Activated T-helper 2 cell treated with anti-CD3 and anti-CD28 coated beads, Interferon-gamma antibody, Interleukin-2, Interleukin-4, amounts not matched to agents 10 μg/mL and 5 μg/mL and 100 μg/mL, durations not matched to agents 14 hours and 24 hours and 36 hours (primary cell): ENCODE data around the gene FBXO24. TPM values are rescaled to one million over a fixed set of nuclear protein-coding genes. Genes with fewer than 3 reads are reported as not detected.
A peak's percentile ranks its signal among the peaks of the same experiment; 100 is the strongest.

Experiments
- DNase-seq: peaks from one replicate; pipeline ENCODE4 v3.0.0; 2021; ENCODE audit warnings: low spot score
- H3K27ac Mint-ChIP-seq: one replicate; pipeline ENCODE4 v1.8.0; 2021; ENCODE audit warnings: mixed read lengths
- H3K27me3 Mint-ChIP-seq: one replicate; pipeline ENCODE4 v1.8.0; 2021; ENCODE audit warnings: low read depth, mixed read lengths
- H3K36me3 Mint-ChIP-seq: one replicate; pipeline ENCODE4 v1.8.0; 2021; ENCODE audit warnings: low read depth, mixed read lengths
- H3K4me1 Mint-ChIP-seq: one replicate; pipeline ENCODE4 v1.8.0; 2021; ENCODE audit warnings: low read depth, mixed read lengths
- H3K4me3 Mint-ChIP-seq: one replicate; pipeline ENCODE4 v1.8.0; 2021; ENCODE audit warnings: low read depth, mild to moderate bottlenecking, moderate library complexity, mixed read lengths
- H3K9me3 Mint-ChIP-seq: one replicate; pipeline ENCODE4 v1.8.0; 2021; ENCODE audit warnings: mixed read lengths
- intact Hi-C: fragments of 100-400 bp; cut with micrococcal nuclease; formaldehyde crosslinking; loops from one replicate; pipeline ENCODE4 v1.15.1; 2023
- total RNA-seq: library from RNA; stranded (reverse); gene quantifications from 2 replicates; pipeline ENCODE4 v1.2.3, GENCODE V29; 2022

FBXO24 gene
- total RNA-seq, 1 donor from 2014 or later, result 0.91 TPM

DNA sequence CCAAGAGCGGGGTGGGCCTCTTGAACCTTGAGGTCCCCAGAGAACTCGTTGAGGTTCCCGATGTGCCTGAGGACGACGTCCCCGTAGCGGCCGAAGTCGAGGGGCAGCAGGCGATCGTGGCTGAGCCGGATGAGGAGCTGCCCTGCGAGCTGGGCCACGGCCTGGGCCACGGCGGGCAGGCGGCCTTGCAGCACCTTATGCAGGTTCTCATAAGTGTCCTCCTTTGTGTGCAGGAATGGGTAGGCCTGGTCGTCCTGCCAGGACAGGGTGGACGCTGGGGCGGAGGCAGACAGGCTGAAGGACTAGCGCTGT, 41.1 kb downstream of the FBXO24 start:
- no peaks in the 10 kb centered on the region for H3K27me3 Mint-ChIP-seq
- peak overlapping the region; percentile 42 for H3K27ac Mint-ChIP-seq
- peaks cover 36% of the 10 kb centered on the region for H3K4me1 Mint-ChIP-seq
- peak overlapping the region; percentile 74 for H3K4me3 Mint-ChIP-seq
- intact Hi-C loops, result loop anchor here (2.0 kb wide), 1 partner anchor 14 kb away; the partner anchor contains the start of gene MOSPD3
- no peak for DNase-seq
- no peaks in the 10 kb centered on the region for H3K9me3 Mint-ChIP-seq
- H3K36me3 Mint-ChIP-seq, result peaks cover 3% of the 10 kb centered on the region

DNA sequence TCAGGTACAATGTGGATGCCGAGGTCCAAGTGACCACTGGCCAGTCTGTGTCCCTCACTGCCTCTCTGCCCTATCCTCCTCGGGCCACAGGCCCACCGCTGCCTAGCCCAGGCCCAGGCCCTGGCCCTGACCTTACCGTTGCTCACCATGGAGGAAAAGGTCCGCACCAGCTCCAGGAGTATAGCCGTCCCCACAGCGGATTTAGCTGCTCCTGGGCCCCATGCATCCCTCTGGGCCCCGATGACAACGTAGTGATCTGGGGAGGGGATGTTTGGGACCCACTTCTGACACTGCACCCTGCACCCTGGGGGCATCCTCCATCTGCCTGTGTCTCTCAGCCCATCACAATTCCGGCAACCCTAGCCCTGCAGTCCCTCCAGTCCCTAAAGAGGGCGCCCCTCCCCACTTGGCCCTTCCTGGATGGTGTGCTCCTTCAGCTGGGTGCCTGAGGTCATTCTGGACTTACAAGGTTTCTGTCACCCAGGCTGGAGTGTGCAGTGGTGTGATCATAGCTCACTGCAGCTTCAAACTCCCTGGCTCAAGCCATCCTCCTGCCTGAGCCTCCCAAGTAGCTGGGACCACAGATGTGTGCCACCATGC, 43.1 kb downstream of the FBXO24 start:
- DNase-seq, result no peak
- Mint-ChIP-seq H3K4me3 (no peak overlapping the region), H3K27me3 (no peaks in the 10 kb centered on the region), H3K4me1 (peaks cover 39% of the 10 kb centered on the region), H3K9me3 (no peaks in the 10 kb centered on the region), H3K27ac (peak overlapping the region; percentile 22), H3K36me3 (peaks cover 10% of the 10 kb centered on the region)
- intact Hi-C loops, result no loop called here

DNA sequence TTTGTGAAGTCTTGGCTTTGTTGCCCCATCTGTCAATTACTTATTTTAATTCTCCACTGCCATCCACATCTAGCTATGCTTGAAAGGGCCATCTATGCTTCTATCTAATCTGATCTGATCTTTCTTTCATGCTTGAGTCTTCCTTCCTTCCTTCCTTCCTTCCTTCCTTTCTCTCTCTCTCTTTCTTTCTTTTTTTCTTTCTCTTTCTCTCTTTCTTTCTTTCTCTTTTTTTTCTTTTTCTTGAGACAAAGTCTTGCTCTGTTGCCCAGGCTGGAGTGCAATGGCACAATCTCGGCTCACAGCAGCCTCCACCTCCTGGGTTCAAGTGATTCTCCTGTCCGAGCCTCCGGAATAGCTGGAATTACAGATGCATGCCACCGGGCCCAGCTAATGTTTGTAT, 43.9 kb downstream of the FBXO24 start:
- no peaks in the 10 kb centered on the region for H3K27me3 Mint-ChIP-seq
- H3K27ac Mint-ChIP-seq, result peak overlapping the region; percentile 5
- no peak overlapping the region for H3K4me3 Mint-ChIP-seq
- no peaks in the 10 kb centered on the region for H3K9me3 Mint-ChIP-seq
- intact Hi-C loops, result no loop called here
- peaks cover 10% of the 10 kb centered on the region for H3K36me3 Mint-ChIP-seq
- H3K4me1 Mint-ChIP-seq, result peaks cover 37% of the 10 kb centered on the region
- no peak for DNase-seq

- peak; percentile 61 for DNase-seq
- H3K27me3 Mint-ChIP-seq, result no peaks in the 10 kb centered on the region
- intact Hi-C loops, result loop anchor here (1.0 kb wide), 2 partner anchors 40 to 73 kb away; partner anchors contain the start of genes GNB2 and POP7
- H3K4me1 Mint-ChIP-seq, result peaks cover 28% of the 10 kb centered on the region
- peak overlapping the region; percentile 95 for H3K27ac Mint-ChIP-seq
- peaks cover 10% of the 10 kb centered on the region for H3K36me3 Mint-ChIP-seq
- H3K9me3 Mint-ChIP-seq, result no peaks in the 10 kb centered on the region
- peak overlapping the region; percentile 89 for H3K4me3 Mint-ChIP-seq
Measured at GRCh38 chr7:100632951-100633717, 47.0 kb downstream of the FBXO24 start.

DNA sequence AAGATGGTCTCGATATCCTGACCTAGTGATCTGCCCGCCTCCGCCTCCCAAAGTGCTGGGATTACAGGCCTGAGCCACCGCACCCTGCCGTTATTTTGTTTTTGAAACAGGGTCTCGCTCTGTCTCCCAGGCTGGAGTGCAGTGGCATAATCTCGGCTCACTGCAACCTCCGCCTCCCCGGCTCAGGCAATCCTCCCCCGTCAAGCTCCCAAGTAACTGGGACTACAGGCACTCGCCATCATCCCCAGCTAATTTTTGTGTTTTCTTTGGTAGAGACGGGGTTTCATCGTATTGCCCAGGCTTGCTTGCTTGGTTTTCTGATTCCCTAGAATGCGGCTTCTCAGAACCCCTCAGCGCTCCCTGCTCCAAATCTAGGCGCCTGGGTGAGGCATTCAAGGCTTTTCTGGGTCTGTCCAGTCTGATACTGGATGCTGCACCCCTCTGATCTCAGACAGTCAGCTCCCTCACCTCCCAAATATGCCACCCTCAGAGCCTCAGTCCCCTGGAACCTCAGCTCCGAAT, 53.9 kb downstream of the FBXO24 start:
- no peaks in the 10 kb centered on the region for H3K36me3 Mint-ChIP-seq
- no peak overlapping the region for H3K27ac Mint-ChIP-seq
- intact Hi-C loops, result no loop called here
- no peak for DNase-seq
- H3K9me3 Mint-ChIP-seq, result no peaks in the 10 kb centered on the region
- H3K27me3 Mint-ChIP-seq, result peaks cover under 1% of the 10 kb centered on the region
- no peak overlapping the region for H3K4me3 Mint-ChIP-seq
- peaks cover 1% of the 10 kb centered on the region for H3K4me1 Mint-ChIP-seq

DNA sequence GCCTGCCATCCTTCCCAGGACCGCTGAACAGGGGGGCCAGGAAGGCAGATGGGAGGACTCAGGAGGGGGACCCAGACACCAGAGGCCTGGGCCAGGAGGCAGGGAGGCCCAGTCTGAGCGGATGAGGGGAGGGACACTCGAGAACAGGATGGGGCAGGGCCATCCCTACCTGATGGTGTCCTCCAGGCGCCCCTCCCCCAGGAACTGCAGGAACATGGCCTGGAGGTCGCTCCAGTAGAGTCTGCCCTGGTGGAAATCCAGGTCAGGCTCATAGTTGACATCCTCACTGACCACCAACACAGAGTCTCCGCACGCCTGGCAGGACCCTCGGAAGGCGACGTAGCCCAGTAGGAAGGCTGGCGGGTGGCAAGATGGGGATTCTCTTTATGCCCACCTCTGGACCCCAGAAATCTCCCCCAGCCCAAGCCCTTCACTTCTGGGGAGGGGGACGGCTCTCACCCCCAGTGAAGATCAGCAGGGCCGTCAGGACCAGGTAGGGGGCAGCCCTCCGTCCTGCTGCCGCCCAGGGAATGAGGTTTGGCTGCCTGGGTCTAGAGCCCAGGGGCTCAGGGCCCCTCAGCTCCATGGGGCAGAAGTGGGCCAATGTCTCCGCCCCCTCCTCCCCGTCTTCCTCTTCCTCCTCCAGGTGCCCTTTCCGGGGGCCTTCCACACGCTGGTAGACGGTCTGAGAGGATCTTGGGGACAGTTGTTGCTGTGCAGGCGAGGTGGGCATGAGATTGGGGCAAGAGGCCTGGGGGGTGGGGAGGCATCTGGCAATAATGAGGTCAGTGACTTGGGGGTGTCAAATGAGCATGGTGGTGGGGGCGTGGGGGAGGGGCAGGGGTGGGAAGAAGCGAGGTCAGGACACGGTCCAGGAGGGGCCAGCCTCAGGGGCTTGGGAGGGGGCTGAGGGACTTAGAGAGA, 54.7 kb downstream of the FBXO24 start:
- Mint-ChIP-seq H3K4me3 (no peak overlapping the region), H3K36me3 (no peaks in the 10 kb centered on the region), H3K4me1 (peaks cover 1% of the 10 kb centered on the region), H3K27ac (no peak overlapping the region), H3K27me3 (peaks cover 3% of the 10 kb centered on the region), H3K9me3 (no peaks in the 10 kb centered on the region)
- DNase-seq, result no peak
- intact Hi-C loops, result no loop called here

GRCh38 chr7:100641463-100641859, 55.3 kb downstream of the FBXO24 start, which contains the start of gene TFR2:
Gene TFR2 (minus strand): TSS chr7:100641552. CDS start chr7:100641509, 43 bp downstream.
- no peak for DNase-seq
- Mint-ChIP-seq H3K27me3 (peaks cover 3% of the 10 kb centered on the region), H3K4me3 (no peak within 1 kb of the TSS), H3K36me3 (no peaks in the 10 kb centered on the region), H3K4me1 (peaks cover 1% of the 10 kb centered on the region), H3K27ac (no peak within 1 kb of the TSS), H3K9me3 (no peaks in the 10 kb centered on the region)
- intact Hi-C loops, result no loop called here

GRCh38 chr7:100641860-100642533, 55.9 kb downstream of the FBXO24 start:
- Mint-ChIP-seq H3K4me1 (peaks cover 1% of the 10 kb centered on the region), H3K4me3 (no peak overlapping the region), H3K27ac (no peak overlapping the region), H3K9me3 (no peaks in the 10 kb centered on the region), H3K27me3 (peaks cover 3% of the 10 kb centered on the region), H3K36me3 (no peaks in the 10 kb centered on the region)
- intact Hi-C loops, result no loop called here
- DNase-seq, result no peak

- H3K4me3 Mint-ChIP-seq, result no peak overlapping the region
- H3K4me1 Mint-ChIP-seq, result peaks cover 1% of the 10 kb centered on the region
- H3K36me3 Mint-ChIP-seq, result no peaks in the 10 kb centered on the region
- DNase-seq, result no peak
- intact Hi-C loops, result no loop called here
- H3K27me3 Mint-ChIP-seq, result peaks cover 3% of the 10 kb centered on the region
- no peaks in the 10 kb centered on the region for H3K9me3 Mint-ChIP-seq
- H3K27ac Mint-ChIP-seq, result no peak overlapping the region
Measured at GRCh38 chr7:100642534-100642907, 56.4 kb downstream of the FBXO24 start.

DNA sequence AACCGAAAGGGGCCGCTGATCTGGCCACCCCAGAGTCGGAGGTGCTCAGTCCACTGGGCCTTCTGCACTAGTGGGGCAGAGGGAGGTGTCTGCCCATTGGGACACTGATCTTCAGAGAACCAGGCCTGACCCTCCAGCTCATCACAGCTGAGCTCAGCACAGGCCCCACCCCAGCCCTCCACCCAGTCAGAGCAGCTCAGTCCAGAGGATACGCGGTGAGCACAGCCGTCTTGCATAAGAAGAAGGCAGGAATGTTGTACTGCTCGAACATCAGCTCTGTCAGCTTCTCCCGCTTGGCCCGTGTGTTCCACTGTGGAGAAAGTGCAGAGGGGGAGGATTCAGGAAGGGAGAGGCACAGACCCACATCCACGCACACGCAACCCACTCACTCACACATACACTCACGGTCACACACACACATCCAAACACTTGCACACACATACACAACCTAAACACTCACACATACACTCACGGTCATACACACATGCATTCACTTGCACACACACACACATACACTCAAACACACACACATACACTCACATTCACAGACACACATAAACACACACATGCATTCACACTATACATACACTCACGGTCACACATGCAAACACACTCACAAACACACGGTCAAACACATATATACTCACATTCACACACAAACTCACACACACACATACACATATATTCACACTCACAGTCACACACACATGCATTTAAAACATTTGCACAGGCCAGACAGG, 63.9 kb downstream of the FBXO24 start:
- no peaks in the 10 kb centered on the region for H3K36me3 Mint-ChIP-seq
- no peak for DNase-seq
- intact Hi-C loops, result no loop called here
- H3K4me3 Mint-ChIP-seq, result no peak overlapping the region
- H3K4me1 Mint-ChIP-seq, result no peaks in the 10 kb centered on the region
- no peaks in the 10 kb centered on the region for H3K9me3 Mint-ChIP-seq
- H3K27ac Mint-ChIP-seq, result no peak overlapping the region
- H3K27me3 Mint-ChIP-seq, result peaks cover 13% of the 10 kb centered on the region
